ENCODE data around the gene ANGEL2.

The ANGEL2 gene

DNA sequence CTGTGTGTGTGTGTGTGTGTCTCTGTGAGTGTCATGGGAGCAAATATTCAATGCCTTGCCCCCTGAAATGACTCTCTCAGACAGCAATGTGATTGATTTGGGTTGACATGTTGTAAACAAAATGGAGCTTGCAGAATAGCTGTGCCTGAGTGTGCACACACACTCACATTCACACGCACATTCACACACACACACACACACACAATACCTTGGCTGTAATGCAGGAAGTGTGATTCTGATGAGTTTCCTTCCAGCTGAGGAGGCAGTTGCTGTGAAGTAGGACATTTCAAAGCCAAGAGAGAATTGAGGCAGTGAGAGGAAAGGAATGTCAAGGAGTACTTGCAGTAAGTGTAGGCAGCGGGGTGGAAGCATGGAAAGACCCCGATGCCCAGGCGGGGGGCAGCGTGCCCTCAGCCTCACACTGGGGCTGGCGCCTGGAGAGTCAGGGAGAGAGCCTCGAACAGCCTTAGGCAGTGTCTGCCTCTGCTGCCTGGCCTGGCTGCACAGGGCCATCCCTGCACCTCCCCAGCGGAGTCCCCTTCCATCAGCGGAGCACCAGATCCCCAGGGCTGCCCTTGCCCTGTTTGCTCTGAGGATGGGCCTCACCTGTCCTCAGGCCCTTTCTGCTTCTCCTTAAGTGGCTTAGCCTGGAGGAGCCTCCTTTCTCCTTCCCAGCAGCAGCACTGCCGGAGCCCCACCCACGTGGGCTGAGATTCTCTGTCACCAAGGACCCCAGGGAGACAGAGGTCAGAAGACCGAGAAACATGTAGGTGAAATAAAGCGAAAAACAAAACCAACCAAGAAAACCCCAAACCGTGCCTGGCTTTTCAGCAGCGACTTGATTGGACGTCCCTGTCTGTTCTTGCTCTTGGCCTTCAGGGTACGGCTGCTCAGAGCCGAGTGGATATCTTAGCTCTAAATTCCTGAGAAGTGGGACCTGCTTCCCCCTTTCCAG is 56.1 kb downstream of the ANGEL2 start:
- no peak for ATAC-seq
- TF ChIP-seq, protein P1, sequence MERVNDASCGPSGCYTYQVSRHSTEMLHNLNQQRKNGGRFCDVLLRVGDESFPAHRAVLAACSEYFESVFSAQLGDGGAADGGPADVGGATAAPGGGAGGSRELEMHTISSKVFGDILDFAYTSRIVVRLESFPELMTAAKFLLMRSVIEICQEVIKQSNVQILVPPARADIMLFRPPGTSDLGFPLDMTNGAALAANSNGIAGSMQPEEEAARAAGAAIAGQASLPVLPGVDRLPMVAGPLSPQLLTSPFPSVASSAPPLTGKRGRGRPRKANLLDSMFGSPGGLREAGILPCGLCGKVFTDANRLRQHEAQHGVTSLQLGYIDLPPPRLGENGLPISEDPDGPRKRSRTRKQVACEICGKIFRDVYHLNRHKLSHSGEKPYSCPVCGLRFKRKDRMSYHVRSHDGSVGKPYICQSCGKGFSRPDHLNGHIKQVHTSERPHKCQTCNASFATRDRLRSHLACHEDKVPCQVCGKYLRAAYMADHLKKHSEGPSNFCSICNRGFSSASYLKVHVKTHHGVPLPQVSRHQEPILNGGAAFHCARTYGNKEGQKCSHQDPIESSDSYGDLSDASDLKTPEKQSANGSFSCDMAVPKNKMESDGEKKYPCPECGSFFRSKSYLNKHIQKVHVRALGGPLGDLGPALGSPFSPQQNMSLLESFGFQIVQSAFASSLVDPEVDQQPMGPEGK (CRISPR knock-in tag; IDR thresholded peaks at IDR 0.05; ENCODE audit: borderline replicate concordance): no peak
- TF ChIP-seq ISL1 (CRISPR knock-in tag; IDR thresholded peaks at IDR 0.05): no peak
- no peak for TF ChIP-seq ZNF565 (CRISPR knock-in tag; conservative IDR thresholded peaks at IDR 0.05; ENCODE audit: low read depth)
- TF ChIP-seq, protein P2, sequence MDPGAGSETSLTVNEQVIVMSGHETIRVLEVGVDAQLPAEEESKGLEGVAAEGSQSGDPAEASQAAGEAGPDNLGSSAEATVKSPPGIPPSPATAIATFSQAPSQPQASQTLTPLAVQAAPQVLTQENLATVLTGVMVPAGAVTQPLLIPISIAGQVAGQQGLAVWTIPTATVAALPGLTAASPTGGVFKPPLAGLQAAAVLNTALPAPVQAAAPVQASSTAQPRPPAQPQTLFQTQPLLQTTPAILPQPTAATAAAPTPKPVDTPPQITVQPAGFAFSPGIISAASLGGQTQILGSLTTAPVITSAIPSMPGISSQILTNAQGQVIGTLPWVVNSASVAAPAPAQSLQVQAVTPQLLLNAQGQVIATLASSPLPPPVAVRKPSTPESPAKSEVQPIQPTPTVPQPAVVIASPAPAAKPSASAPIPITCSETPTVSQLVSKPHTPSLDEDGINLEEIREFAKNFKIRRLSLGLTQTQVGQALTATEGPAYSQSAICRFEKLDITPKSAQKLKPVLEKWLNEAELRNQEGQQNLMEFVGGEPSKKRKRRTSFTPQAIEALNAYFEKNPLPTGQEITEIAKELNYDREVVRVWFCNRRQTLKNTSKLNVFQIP (CRISPR knock-in tag; IDR thresholded peaks at IDR 0.05; ENCODE audit: borderline replicate concordance, low read depth): no peak
- TF ChIP-seq, protein P3, sequence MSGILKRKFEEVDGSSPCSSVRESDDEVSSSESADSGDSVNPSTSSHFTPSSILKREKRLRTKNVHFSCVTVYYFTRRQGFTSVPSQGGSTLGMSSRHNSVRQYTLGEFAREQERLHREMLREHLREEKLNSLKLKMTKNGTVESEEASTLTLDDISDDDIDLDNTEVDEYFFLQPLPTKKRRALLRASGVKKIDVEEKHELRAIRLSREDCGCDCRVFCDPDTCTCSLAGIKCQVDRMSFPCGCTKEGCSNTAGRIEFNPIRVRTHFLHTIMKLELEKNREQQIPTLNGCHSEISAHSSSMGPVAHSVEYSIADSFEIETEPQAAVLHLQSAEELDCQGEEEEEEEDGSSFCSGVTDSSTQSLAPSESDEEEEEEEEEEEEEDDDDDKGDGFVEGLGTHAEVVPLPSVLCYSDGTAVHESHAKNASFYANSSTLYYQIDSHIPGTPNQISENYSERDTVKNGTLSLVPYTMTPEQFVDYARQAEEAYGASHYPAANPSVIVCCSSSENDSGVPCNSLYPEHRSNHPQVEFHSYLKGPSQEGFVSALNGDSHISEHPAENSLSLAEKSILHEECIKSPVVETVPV (CRISPR knock-in tag; IDR thresholded peaks at IDR 0.05): no peak
- no peak for TF ChIP-seq ZNF8 (CRISPR knock-in tag; IDR thresholded peaks at IDR 0.05)
- TF ChIP-seq ARNTL (CRISPR knock-in tag; IDR thresholded peaks at IDR 0.05; ENCODE audit: borderline replicate concordance, low read depth): no peak
- TF ChIP-seq CSDC2 (CRISPR knock-in tag; IDR thresholded peaks at IDR 0.05): no peak
- no peak for TF ChIP-seq TOX (CRISPR knock-in tag; IDR thresholded peaks at IDR 0.05; ENCODE audit: borderline replicate concordance)
- no peak for TF ChIP-seq RARB (CRISPR knock-in tag; IDR thresholded peaks at IDR 0.05)
- no peak for TF ChIP-seq ZFP30 (CRISPR knock-in tag; IDR thresholded peaks at IDR 0.05)
- TF ChIP-seq, protein P4, sequence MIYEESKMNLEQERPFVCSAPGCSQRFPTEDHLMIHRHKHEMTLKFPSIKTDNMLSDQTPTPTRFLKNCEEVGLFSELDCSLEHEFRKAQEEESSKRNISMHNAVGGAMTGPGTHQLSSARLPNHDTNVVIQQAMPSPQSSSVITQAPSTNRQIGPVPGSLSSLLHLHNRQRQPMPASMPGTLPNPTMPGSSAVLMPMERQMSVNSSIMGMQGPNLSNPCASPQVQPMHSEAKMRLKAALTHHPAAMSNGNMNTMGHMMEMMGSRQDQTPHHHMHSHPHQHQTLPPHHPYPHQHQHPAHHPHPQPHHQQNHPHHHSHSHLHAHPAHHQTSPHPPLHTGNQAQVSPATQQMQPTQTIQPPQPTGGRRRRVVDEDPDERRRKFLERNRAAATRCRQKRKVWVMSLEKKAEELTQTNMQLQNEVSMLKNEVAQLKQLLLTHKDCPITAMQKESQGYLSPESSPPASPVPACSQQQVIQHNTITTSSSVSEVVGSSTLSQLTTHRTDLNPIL (CRISPR knock-in tag; IDR thresholded peaks at IDR 0.05; ENCODE audit: low read depth): no peak
- TF ChIP-seq, protein P5, sequence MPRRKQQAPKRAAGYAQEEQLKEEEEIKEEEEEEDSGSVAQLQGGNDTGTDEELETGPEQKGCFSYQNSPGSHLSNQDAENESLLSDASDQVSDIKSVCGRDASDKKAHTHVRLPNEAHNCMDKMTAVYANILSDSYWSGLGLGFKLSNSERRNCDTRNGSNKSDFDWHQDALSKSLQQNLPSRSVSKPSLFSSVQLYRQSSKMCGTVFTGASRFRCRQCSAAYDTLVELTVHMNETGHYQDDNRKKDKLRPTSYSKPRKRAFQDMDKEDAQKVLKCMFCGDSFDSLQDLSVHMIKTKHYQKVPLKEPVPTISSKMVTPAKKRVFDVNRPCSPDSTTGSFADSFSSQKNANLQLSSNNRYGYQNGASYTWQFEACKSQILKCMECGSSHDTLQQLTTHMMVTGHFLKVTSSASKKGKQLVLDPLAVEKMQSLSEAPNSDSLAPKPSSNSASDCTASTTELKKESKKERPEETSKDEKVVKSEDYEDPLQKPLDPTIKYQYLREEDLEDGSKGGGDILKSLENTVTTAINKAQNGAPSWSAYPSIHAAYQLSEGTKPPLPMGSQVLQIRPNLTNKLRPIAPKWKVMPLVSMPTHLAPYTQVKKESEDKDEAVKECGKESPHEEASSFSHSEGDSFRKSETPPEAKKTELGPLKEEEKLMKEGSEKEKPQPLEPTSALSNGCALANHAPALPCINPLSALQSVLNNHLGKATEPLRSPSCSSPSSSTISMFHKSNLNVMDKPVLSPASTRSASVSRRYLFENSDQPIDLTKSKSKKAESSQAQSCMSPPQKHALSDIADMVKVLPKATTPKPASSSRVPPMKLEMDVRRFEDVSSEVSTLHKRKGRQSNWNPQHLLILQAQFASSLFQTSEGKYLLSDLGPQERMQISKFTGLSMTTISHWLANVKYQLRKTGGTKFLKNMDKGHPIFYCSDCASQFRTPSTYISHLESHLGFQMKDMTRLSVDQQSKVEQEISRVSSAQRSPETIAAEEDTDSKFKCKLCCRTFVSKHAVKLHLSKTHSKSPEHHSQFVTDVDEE (CRISPR knock-in tag; IDR thresholded peaks at IDR 0.05): no peak
- TF ChIP-seq GLIS3 (CRISPR knock-in tag; IDR thresholded peaks at IDR 0.05): no peak
- TF ChIP-seq TCF4 (CRISPR knock-in tag; IDR thresholded peaks at IDR 0.05; ENCODE audit: borderline replicate concordance): no peak
- no peak for TF ChIP-seq SNAI2 (CRISPR knock-in tag; IDR thresholded peaks at IDR 0.05)
- TF ChIP-seq ZC3H10 (CRISPR knock-in tag; IDR thresholded peaks at IDR 0.05): no peak

DNA sequence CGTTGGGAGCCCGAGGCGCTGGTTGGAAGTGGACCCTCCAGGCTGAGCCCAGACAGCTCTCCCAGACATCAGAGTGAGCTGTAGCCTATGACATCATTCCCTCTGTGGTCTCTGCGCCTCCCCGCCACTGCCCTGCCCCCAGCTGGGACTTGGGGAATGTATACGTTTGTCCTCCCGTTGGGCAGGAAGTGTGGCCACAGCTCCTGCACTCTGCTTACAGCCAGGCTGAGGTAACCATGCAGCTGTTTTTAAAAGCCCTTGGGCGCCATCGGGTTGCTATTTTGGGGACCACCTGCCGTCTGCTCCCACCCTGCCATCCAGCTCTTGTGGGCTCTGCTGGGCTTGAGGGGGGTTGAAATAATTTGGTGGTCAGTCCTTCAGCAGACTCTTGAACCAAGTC is 57.5 kb downstream of the ANGEL2 start:
- no peak for ATAC-seq
- TF ChIP-seq ISL1 (CRISPR knock-in tag; IDR thresholded peaks at IDR 0.05): no peak
- TF ChIP-seq, protein P5 (CRISPR knock-in tag; IDR thresholded peaks at IDR 0.05): no peak
- TF ChIP-seq ZNF70 (CRISPR knock-in tag; IDR thresholded peaks at IDR 0.05): no peak
- no peak for TF ChIP-seq TOX (CRISPR knock-in tag; IDR thresholded peaks at IDR 0.05; ENCODE audit: borderline replicate concordance)
- TF ChIP-seq GLIS3 (CRISPR knock-in tag; IDR thresholded peaks at IDR 0.05): no peak
- no peak for TF ChIP-seq SNAI2 (CRISPR knock-in tag; IDR thresholded peaks at IDR 0.05)
- TF ChIP-seq ZFP3 (CRISPR knock-in tag; IDR thresholded peaks at IDR 0.05): no peak
- TF ChIP-seq, protein P3 (CRISPR knock-in tag; IDR thresholded peaks at IDR 0.05): no peak
